MM.1S (cell line): Measurements from ENCODE around the gene UNC5A.

Experiments used
- DNase-seq: peaks from one replicate; pipeline ENCODE4 v3.0.0-alpha.2; 2015
- H2AFZ ChIP-seq: fragments of 300-600 bp; sonication (generic); 2 replicates; pipeline ENCODE4 v1.6.0; 2016; ENCODE audit warnings: antibody characterized with exemption, low read length
- H3F3A ChIP-seq: fragments of 300-600 bp; sonication (generic); 2 replicates; pipeline ENCODE4 v1.6.1; 2016; ENCODE audit warnings: mild to moderate bottlenecking, antibody characterized with exemption, low read length, moderate library complexity, mixed read lengths; ENCODE audit not compliant: insufficient read depth
- H3K27ac ChIP-seq: fragments of 300-600 bp; sonication (generic); 2 replicates; pipeline ENCODE4 v1.5.1; 2016; ENCODE audit warnings: mild to moderate bottlenecking, low read length
- H3K27me3 ChIP-seq: fragments of 300-600 bp; sonication (generic); replicated peaks from 2 replicates; pipeline ENCODE4 v1.6.0; 2016; ENCODE audit warnings: low read length; ENCODE audit not compliant: insufficient read depth
- H3K36me3 ChIP-seq: fragments of 300-600 bp; sonication (generic); replicated peaks from 2 replicates; pipeline ENCODE4 v1.6.1; 2016; ENCODE audit warnings: mild to moderate bottlenecking, low read length, mixed read lengths; ENCODE audit not compliant: insufficient read depth
- H3K4me1 ChIP-seq: fragments of 300-600 bp; sonication (generic); 2 replicates; pipeline ENCODE4 v1.6.1; 2016; ENCODE audit warnings: low read length, mixed read lengths
- H3K4me2 ChIP-seq: fragments of 300-600 bp; sonication (generic); 2 replicates; pipeline ENCODE4 v1.6.0; 2016; ENCODE audit warnings: low read depth, low read length
- H3K4me3 ChIP-seq: fragments of 300-600 bp; sonication (generic); 2 replicates; pipeline ENCODE4 v1.5.1; 2016; ENCODE audit warnings: low read length, mixed read lengths
- H3K79me2 ChIP-seq: fragments of 300-600 bp; sonication (generic); 2 replicates; pipeline ENCODE4 v1.6.1; 2016; ENCODE audit warnings: mixed run types, low read length, mixed read lengths
- H3K9ac ChIP-seq: fragments of 300-600 bp; sonication (generic); 2 replicates; pipeline ENCODE4 v1.6.1; 2016; ENCODE audit warnings: low read length, mixed read lengths
- H3K9me2 ChIP-seq: fragments of 300-600 bp; sonication (generic); replicated peaks from 2 replicates; pipeline ENCODE4 v1.6.1; 2016; ENCODE audit warnings: mild to moderate bottlenecking, low read length, mixed read lengths; ENCODE audit not compliant: insufficient read depth
- H3K9me3 ChIP-seq: fragments of 300-600 bp; sonication (generic); replicated peaks from 2 replicates; pipeline ENCODE4 v1.6.1; 2016; ENCODE audit warnings: mild to moderate bottlenecking, low read length, mixed read lengths; ENCODE audit not compliant: insufficient read depth
- H4K20me1 ChIP-seq: fragments of 300-600 bp; sonication (generic); 2 replicates; pipeline ENCODE4 v1.6.1; 2016; ENCODE audit warnings: mild to moderate bottlenecking, low read length, moderate library complexity, mixed read lengths; ENCODE audit not compliant: insufficient read depth
- EZH2 ChIP-seq: fragments of 300-600 bp; sonication (generic); optimal IDR thresholded peaks from 2 replicates; pipeline ENCODE3; 2017; ENCODE audit warnings: low read depth, mild to moderate bottlenecking, antibody characterized with exemption, low read length, mixed read lengths
- EZH2phosphoT487 ChIP-seq: fragments of 300-600 bp; sonication (generic); IDR thresholded peaks from 2 replicates; pipeline ENCODE4 v1.6.1; 2018; ENCODE audit warnings: antibody characterized with exemption, low read length
- TF ChIP-seq, protein P1 (sequence below): fragments of 300-600 bp; sonication (generic); IDR thresholded peaks from 2 replicates; pipeline ENCODE4 v1.5.1; 2016; ENCODE audit warnings: antibody characterized with exemption, low read length, mixed read lengths

The UNC5A gene

GRCh38 chr5:176912115-176912514 lies 101.8 kb downstream of the UNC5A start:
- H3K4me3 ChIP-seq = no peak overlapping the region
- H3K36me3 ChIP-seq = peaks cover 6% of the 10 kb centered on the region; the same call in 1 of the 2 replicates
- H3F3A ChIP-seq = peaks cover 4% of the 10 kb centered on the region
- H3K9me3 ChIP-seq = no peaks in the 10 kb centered on the region
- H3K79me2 ChIP-seq = peaks cover 15% of the 10 kb centered on the region
- no peak for DNase-seq
- H4K20me1 ChIP-seq = no peaks in the 10 kb centered on the region; the same call in 1 of the 2 replicates
- H2AFZ ChIP-seq = no peak overlapping the region
- no peaks in the 10 kb centered on the region for H3K27me3 ChIP-seq
- H3K9ac ChIP-seq = no peak overlapping the region
- H3K27ac ChIP-seq = no peak overlapping the region
- H3K4me2 ChIP-seq = no peak overlapping the region
- peaks cover 16% of the 10 kb centered on the region for H3K4me1 ChIP-seq
- H3K9me2 ChIP-seq = no peaks in the 10 kb centered on the region
- TF ChIP-seq EZH2phosphoT487 (no peak), EZH2 (no peak)
- TF ChIP-seq, protein P1, sequence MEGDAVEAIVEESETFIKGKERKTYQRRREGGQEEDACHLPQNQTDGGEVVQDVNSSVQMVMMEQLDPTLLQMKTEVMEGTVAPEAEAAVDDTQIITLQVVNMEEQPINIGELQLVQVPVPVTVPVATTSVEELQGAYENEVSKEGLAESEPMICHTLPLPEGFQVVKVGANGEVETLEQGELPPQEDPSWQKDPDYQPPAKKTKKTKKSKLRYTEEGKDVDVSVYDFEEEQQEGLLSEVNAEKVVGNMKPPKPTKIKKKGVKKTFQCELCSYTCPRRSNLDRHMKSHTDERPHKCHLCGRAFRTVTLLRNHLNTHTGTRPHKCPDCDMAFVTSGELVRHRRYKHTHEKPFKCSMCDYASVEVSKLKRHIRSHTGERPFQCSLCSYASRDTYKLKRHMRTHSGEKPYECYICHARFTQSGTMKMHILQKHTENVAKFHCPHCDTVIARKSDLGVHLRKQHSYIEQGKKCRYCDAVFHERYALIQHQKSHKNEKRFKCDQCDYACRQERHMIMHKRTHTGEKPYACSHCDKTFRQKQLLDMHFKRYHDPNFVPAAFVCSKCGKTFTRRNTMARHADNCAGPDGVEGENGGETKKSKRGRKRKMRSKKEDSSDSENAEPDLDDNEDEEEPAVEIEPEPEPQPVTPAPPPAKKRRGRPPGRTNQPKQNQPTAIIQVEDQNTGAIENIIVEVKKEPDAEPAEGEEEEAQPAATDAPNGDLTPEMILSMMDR = no peak

DNA sequence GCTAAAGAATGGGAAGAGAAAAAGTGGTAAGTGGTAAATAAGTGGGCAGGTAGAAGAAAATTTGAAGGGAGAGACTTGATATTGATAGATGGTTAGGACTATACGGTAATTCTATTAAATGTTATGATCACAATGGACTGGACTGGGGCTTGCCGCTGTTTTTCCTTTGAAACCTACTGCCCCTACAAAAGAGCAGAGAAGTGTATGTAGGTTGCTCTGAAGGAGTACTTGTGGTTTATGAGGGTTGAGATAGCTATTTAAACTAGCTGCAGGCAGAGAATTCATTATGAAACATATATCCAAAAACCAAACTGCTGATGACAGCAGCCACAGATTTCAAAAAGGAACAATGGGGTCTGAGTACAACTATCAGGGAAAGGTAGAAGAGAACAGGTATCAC lies 105.5 kb downstream of the UNC5A start:
- TF ChIP-seq, protein P1 = no peak
- TF ChIP-seq EZH2 (no peak), EZH2phosphoT487 (no peak)
- Histone ChIP-seq H3K27ac (peak overlapping the region; percentile 25; the same call in 1 of the 2 replicates), H2AFZ (no peak overlapping the region), H3K36me3 (no peaks in the 10 kb centered on the region; the same call in 1 of the 2 replicates), H3K79me2 (peaks cover 19% of the 10 kb centered on the region), H3K4me3 (no peak overlapping the region), H3K4me1 (peaks cover 23% of the 10 kb centered on the region), H3K9me2 (no peaks in the 10 kb centered on the region), H3K9me3 (no peaks in the 10 kb centered on the region), H3F3A (peaks cover 4% of the 10 kb centered on the region), H3K4me2 (0 out of 2 replicates have a peak overlapping the region, but pooled peaks have one; percentile 13), H3K9ac (no peak overlapping the region), H3K27me3 (no peaks in the 10 kb centered on the region), H4K20me1 (no peaks in the 10 kb centered on the region; the same call in 1 of the 2 replicates)
- peak; percentile 37 for DNase-seq

DNA sequence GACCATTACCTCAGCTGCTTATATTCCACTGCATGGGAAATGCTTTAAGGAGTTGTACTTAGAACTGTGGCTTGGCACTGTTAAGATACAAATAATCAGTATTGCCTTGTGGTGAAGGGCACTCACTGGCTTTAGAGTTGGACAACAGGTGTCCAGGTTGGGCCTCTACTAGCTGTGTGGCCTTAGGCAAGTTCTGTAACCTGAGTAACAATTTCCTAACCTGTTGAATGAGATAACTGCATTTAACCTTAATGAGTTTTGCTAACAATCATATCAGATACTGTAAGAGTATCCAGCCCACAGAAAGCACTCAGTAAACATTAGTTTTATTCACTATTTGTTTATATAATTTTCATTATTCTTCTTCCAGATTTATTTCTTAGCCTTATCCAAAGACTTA lies 106.0 kb downstream of the UNC5A start:
- peak overlapping the region; percentile 25; the same call in 1 of the 2 replicates for H3K27ac ChIP-seq
- no peak for TF ChIP-seq EZH2phosphoT487
- no peak for TF ChIP-seq EZH2
- TF ChIP-seq, protein P1 = no peak
- H2AFZ ChIP-seq = no peak overlapping the region
- H3K36me3 ChIP-seq = no peaks in the 10 kb centered on the region; the same call in 1 of the 2 replicates
- no peaks in the 10 kb centered on the region; the same call in 1 of the 2 replicates for H4K20me1 ChIP-seq
- H3K27me3 ChIP-seq = no peaks in the 10 kb centered on the region
- H3K4me2 ChIP-seq = no peak overlapping the region
- no peak overlapping the region for H3K4me3 ChIP-seq
- no peak for DNase-seq
- H3K9ac ChIP-seq = no peak overlapping the region
- peaks cover 4% of the 10 kb centered on the region for H3F3A ChIP-seq
- H3K79me2 ChIP-seq = peaks cover 19% of the 10 kb centered on the region
- no peaks in the 10 kb centered on the region for H3K9me2 ChIP-seq
- no peaks in the 10 kb centered on the region for H3K9me3 ChIP-seq
- H3K4me1 ChIP-seq = peaks cover 23% of the 10 kb centered on the region
